ENCODE results near the gene CDK4.

CDK4 gene

GRCh38 chr12:57740656-57741412 is 11.3 kb downstream of the CDK4 start:
- peak in 13 of 51 donors; percentile 7 to 63 (median 27) for DNase-seq

- peak in 3 of 51 donors; percentile 20 to 31 (median 30) for DNase-seq
Measured at GRCh38 chr12:57739914-57740538, 12.1 kb downstream of the CDK4 start.

GRCh38 chr12:57739387-57739786 is 12.7 kb downstream of the CDK4 start:
- DNase-seq: peak in 1 of 51 donors; percentile 14

- peak in 22 of 51 donors; percentile 13 to 60 (median 30) for DNase-seq
Measured at GRCh38 chr12:57738661-57739237, 13.4 kb downstream of the CDK4 start, which contains the start of gene AGAP2. AGAP2 (minus strand) TSS chr12:57738742; CDS start chr12:57738246, 496 bp downstream.

GRCh38 chr12:57737467-57738460 is 14.3 kb downstream of the CDK4 start:
- DNase-seq: peak in 4 of 51 donors; percentile 12 to 28 (median 16)

- DNase-seq: peak in 1 of 51 donors; percentile 44
Measured at GRCh38 chr12:57736741-57737466, 15.2 kb downstream of the CDK4 start.

GRCh38 chr12:57735952-57736740 is 16.0 kb downstream of the CDK4 start:
- DNase-seq: peak in 25 of 51 donors; percentile 16 to 85 (median 35)

- DNase-seq: peak in 6 of 51 donors; percentile 12 to 29 (median 19)
Measured at GRCh38 chr12:57735198-57735855, 16.8 kb downstream of the CDK4 start.

- DNase-seq: no peak
Measured at GRCh38 chr12:57734591-57734990, 17.5 kb downstream of the CDK4 start.

GRCh38 chr12:57733928-57734327 is 18.2 kb downstream of the CDK4 start:
- no peak for DNase-seq

GRCh38 chr12:57732726-57733593 is 19.1 kb downstream of the CDK4 start:
- DNase-seq: no peak

- no peak for DNase-seq
Measured at GRCh38 chr12:57732270-57732669, 19.8 kb downstream of the CDK4 start.

GRCh38 chr12:57731411-57732080 is 20.6 kb downstream of the CDK4 start:
- no peak for DNase-seq

GRCh38 chr12:57730336-57731067 is 21.6 kb downstream of the CDK4 start:
- DNase-seq: no peak

- no peak for DNase-seq
Measured at GRCh38 chr12:57729321-57729844, 22.7 kb downstream of the CDK4 start.

- DNase-seq: no peak
Measured at GRCh38 chr12:57727758-57728395, 24.2 kb downstream of the CDK4 start.
